Measurements from ENCODE around the gene MAP4K2.
"Not testable (repeated sequence)": the region's sequence is repeated elsewhere in the genome, so short reads cannot be mapped to it uniquely, and the experiment has no call there.

Gene MAP4K2

DNA sequence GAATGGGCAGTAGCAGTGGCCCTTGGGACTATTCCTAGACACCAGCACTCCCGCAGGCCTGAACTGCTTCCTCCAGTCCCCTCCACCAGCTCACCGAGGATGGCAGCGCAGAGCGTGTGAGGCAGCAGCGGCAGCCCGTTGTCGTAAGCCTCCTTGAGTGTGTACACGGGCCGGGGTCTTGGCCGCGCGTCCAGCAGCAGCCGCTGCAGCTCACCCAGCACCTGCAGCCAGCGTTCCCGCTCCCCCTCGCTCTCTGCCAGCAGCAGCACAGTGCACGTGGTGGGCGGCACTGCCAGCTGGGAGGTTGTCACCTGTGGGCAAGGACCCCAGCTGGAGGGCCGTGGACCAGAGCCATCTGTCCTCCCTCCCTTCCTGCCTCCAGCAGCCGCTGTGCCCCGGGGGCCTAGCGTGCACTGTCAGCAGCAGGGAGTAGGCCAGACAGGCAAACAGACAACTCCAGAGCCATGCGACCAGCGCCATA is 28.4 kb upstream of the MAP4K2 start:
- Histone ChIP-seq H3K9me3 (ENCODE audit: control insufficient read depth in 1 of 2, low read length in 2 of 2) (no peaks in the 10 kb centered on the region), H3K36me3 (ENCODE audit: control insufficient read depth in 1 of 2, insufficient read depth in 2 of 2, low read length in 2 of 2) (peaks cover 26 to 68% of the 10 kb centered on the region in 2 donors), H3K27ac (ENCODE audit: low read depth, low read length) (no peak overlapping the region), H3K27me3 (ENCODE audit: control insufficient read depth in 1 of 2, insufficient read depth in 2 of 2, low read length in 2 of 2) (no peaks in the 10 kb centered on the region), H3K4me1 (ENCODE audit: control insufficient read depth in 1 of 2, insufficient read depth in 2 of 2, low read length in 2 of 2) (peaks cover 4 to 7% of the 10 kb centered on the region in 2 donors), H3K4me3 (ENCODE audit: low read depth in 1 of 2, low read length in 2 of 2) (no peak overlapping the region), H3K9ac (ENCODE audit: low read depth in 1 of 2, low read length in 2 of 2) (no peak overlapping the region)

DNA sequence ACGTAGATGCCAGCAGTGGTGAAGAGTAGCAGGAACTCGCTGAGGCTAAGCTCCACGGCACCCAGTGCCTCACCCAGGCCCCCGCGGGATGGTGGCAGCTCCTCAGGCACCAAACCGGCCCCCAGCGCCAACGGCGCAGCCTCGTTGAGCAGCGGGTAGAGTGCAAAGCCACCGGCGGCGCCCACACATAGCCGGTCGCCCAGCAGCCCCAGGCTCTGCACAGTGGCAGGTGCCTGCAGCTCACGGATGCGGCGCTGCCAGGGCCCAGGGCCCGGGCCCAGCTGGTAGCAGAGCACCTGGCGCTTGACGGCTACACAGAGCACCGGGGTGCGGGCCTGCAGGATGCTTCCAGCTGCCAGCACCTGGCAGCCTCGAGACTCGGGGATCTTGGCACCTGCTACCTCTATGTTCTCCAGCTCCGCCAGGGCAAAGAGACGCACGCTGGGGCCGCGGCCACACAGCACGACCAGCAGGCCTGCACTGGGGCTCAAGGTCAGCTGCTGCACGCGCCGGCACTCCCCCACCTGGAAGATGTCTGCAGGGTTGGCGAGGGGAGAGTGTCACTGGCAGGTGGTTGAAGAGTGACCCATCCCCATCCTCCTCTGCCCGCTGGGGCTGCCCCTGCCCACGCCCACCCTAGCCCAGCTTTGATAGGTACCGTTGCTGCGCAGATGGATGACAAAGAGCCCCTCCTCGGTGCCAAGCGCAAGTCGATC is 26.7 kb upstream of the MAP4K2 start:
- no peaks in the 10 kb centered on the region for H3K9me3 ChIP-seq (ENCODE audit: control insufficient read depth in 1 of 2, low read length in 2 of 2)
- no peaks in the 10 kb centered on the region for H3K4me1 ChIP-seq (ENCODE audit: control insufficient read depth in 1 of 2, insufficient read depth in 2 of 2, low read length in 2 of 2)
- H3K4me3 ChIP-seq (ENCODE audit: low read depth in 1 of 2, low read length in 2 of 2): no peak overlapping the region
- no peak overlapping the region for H3K27ac ChIP-seq (ENCODE audit: low read depth, low read length)
- no peaks in the 10 kb centered on the region for H3K27me3 ChIP-seq (ENCODE audit: control insufficient read depth in 1 of 2, insufficient read depth in 2 of 2, low read length in 2 of 2)
- peaks cover 23 to 78% of the 10 kb centered on the region in 2 donors for H3K36me3 ChIP-seq (ENCODE audit: control insufficient read depth in 1 of 2, insufficient read depth in 2 of 2, low read length in 2 of 2)
- H3K9ac ChIP-seq (ENCODE audit: low read depth in 1 of 2, low read length in 2 of 2): no peak overlapping the region

DNA sequence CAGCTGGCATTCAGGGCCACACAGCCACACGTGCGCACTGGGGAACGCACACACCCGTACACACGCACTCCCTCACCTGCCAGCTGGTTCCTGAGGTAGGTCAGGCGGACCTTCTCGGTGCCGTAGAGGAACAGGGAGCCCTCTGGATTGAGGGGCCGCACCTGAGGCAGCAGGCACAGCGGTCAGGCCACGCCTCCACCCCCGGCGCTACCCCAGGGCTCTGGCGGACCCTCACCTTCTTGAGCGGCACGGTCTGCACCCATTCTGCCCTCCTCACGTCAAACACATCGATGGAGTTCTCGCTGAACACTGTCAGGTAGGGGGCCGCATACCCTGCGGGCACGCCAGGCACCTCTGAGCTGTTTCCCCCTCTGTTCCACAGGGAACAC is 24.4 kb upstream of the MAP4K2 start:
- no peaks in the 10 kb centered on the region for H3K27me3 ChIP-seq (ENCODE audit: control insufficient read depth in 1 of 2, insufficient read depth in 2 of 2, low read length in 2 of 2)
- no peak overlapping the region for H3K4me3 ChIP-seq (ENCODE audit: low read depth in 1 of 2, low read length in 2 of 2)
- no peak overlapping the region for H3K27ac ChIP-seq (ENCODE audit: low read depth, low read length)
- H3K4me1 ChIP-seq (ENCODE audit: control insufficient read depth in 1 of 2, insufficient read depth in 2 of 2, low read length in 2 of 2): no peaks in the 10 kb centered on the region
- peaks cover 18 to 59% of the 10 kb centered on the region in 2 donors for H3K36me3 ChIP-seq (ENCODE audit: control insufficient read depth in 1 of 2, insufficient read depth in 2 of 2, low read length in 2 of 2)
- H3K9ac ChIP-seq (ENCODE audit: low read depth in 1 of 2, low read length in 2 of 2): no peak overlapping the region
- H3K9me3 ChIP-seq (ENCODE audit: control insufficient read depth in 1 of 2, low read length in 2 of 2): no peaks in the 10 kb centered on the region

DNA sequence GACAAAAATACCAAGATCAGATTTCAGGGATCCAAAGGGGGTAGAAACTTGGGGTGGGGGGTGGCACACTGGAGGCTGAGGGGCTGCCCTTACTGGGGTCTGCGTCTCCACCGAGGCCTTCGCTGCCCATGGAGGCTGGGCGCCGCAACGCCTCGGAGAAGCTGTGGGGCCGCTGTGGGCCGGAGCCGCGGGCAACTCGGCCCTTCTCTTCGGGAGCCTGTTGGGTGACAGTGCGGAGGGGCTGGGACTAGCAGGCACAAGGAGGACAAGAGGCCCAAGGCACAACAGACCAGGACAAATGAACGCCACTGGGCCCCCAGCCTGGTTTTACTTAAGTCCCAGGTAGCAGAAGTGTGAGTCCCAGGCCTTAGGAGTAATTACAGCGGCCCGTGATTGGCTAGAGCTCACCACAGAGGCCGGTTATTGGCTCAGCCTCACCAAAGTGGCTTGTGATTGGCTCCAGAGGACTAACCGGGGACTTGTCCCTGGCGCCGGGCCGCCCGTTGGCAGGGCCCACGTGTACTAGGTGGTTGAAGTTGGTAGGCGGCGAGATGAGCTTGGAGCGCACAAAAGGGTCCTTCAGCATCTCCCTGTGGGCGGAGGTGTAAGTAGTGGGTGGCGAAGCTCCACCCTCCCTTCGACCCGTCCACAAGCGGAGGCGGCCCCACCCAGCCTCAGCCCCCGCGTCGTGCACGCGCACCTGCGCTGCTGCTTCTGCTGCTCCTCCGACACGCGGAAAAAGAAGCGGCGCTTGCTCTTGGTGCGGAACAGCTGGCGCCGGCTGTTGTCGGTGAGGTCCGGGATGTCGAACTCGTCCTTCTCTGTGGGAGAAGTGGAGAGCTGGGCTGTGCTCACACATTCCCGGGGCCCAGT is 23.8 kb upstream of the MAP4K2 start:
- Histone ChIP-seq H3K4me3 (ENCODE audit: low read depth in 1 of 2, low read length in 2 of 2) (no peak overlapping the region), H3K4me1 (ENCODE audit: control insufficient read depth in 1 of 2, insufficient read depth in 2 of 2, low read length in 2 of 2) (no peaks in the 10 kb centered on the region), H3K27me3 (ENCODE audit: control insufficient read depth in 1 of 2, insufficient read depth in 2 of 2, low read length in 2 of 2) (no peaks in the 10 kb centered on the region), H3K9ac (ENCODE audit: low read depth in 1 of 2, low read length in 2 of 2) (no peak overlapping the region), H3K9me3 (ENCODE audit: control insufficient read depth in 1 of 2, low read length in 2 of 2) (no peaks in the 10 kb centered on the region), H3K36me3 (ENCODE audit: control insufficient read depth in 1 of 2, insufficient read depth in 2 of 2, low read length in 2 of 2) (peaks cover 13 to 54% of the 10 kb centered on the region in 2 donors), H3K27ac (ENCODE audit: low read depth, low read length) (no peak overlapping the region)

DNA sequence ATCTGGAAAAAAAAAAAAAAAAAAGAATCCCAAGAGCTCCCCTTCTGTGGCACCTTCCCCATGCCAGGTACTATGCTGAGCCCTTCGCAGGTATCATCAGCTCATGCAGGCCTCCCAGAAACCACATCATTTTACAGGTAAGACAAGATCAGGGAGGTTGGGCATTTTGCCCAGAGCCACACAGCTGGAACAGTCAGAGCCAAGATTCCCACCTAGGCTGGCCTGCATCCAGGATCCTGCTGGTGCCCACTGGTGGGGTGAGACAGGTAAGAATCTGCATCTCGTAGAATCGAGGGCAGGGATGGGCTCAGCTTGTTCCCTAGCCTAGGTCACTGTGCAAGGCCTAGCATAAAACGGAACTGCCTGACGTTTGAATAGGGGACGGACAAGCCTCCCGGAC is 23.0 kb upstream of the MAP4K2 start:
- H3K27me3 ChIP-seq (ENCODE audit: control insufficient read depth in 1 of 2, insufficient read depth in 2 of 2, low read length in 2 of 2): no peaks in the 10 kb centered on the region
- no peak overlapping the region for H3K27ac ChIP-seq (ENCODE audit: low read depth, low read length)
- no peaks in the 10 kb centered on the region for H3K4me1 ChIP-seq (ENCODE audit: control insufficient read depth in 1 of 2, insufficient read depth in 2 of 2, low read length in 2 of 2)
- no peaks in the 10 kb centered on the region for H3K9me3 ChIP-seq (ENCODE audit: control insufficient read depth in 1 of 2, low read length in 2 of 2)
- no peak overlapping the region for H3K9ac ChIP-seq (ENCODE audit: low read depth in 1 of 2, low read length in 2 of 2)
- H3K4me3 ChIP-seq (ENCODE audit: low read depth in 1 of 2, low read length in 2 of 2): no peak overlapping the region
- peaks cover 10 to 47% of the 10 kb centered on the region in 2 donors for H3K36me3 ChIP-seq (ENCODE audit: control insufficient read depth in 1 of 2, insufficient read depth in 2 of 2, low read length in 2 of 2)

DNA sequence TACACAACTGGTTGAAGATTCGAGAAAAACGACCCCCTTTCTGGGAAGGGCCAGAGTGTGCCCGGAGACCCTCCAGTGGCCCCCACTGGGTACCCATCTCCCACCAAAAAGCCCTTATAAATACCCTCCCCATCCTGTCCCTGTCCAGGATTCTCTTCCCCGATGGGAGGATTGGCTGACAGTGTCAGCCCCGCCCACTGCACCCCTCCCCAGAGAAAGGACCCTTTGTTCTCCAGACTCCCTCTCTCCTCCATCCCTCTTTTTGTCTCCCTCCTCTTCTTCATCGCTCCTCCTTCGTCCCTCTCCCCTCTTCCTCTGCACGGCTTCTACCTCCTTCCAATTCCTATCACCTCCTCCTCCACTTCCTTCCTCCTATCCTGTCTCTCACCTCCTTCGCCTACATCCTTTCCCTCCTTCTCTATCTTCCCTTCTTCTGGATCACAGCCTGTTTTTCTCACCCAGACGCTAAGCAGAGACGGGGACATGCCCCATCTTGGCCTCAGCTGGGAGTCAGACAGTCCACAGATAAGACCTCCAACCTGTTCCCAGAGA is 20.6 kb upstream of the MAP4K2 start:
- no peak overlapping the region for H3K9ac ChIP-seq (ENCODE audit: low read depth in 1 of 2, low read length in 2 of 2)
- no peak overlapping the region for H3K4me3 ChIP-seq (ENCODE audit: low read depth in 1 of 2, low read length in 2 of 2)
- no peaks in the 10 kb centered on the region for H3K4me1 ChIP-seq (ENCODE audit: control insufficient read depth in 1 of 2, insufficient read depth in 2 of 2, low read length in 2 of 2)

DNA sequence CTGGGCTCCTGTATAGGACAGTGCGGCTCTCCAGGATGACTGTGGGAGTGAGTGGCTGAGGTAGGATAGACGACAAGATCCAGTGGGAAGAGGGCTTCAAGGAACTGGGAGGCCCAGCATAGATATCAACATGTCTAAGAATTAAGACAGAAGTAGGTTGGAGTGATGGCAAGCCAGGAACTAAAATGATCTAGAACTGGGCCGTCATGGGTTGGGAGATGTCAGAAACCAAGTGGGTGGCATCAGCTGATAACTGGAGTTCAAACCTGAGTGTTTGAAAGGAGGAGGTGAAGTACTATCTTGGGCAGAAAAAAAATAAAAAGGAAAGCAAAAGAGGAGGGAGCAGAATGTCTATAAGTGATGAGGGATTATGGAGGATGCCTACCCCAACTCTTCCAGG is 14.5 kb upstream of the MAP4K2 start:
- Histone ChIP-seq H3K27ac (ENCODE audit: low read depth, low read length) (no peak overlapping the region), H3K36me3 (ENCODE audit: control insufficient read depth in 1 of 2, insufficient read depth in 2 of 2, low read length in 2 of 2) (no peaks in the 10 kb centered on the region), H3K9me3 (ENCODE audit: control insufficient read depth in 1 of 2, low read length in 2 of 2) (no peaks in the 10 kb centered on the region), H3K9ac (ENCODE audit: low read depth in 1 of 2, low read length in 2 of 2) (no peak overlapping the region), H3K4me1 (ENCODE audit: control insufficient read depth in 1 of 2, insufficient read depth in 2 of 2, low read length in 2 of 2) (no peaks in the 10 kb centered on the region), H3K4me3 (ENCODE audit: low read depth in 1 of 2, low read length in 2 of 2) (no peak overlapping the region), H3K27me3 (ENCODE audit: control insufficient read depth in 1 of 2, insufficient read depth in 2 of 2, low read length in 2 of 2) (no peaks in the 10 kb centered on the region)

More for the DNA sequence above, 20.6 kb upstream of the MAP4K2 start:
- peaks cover 0 to 27% of the 10 kb centered on the region in 2 donors for H3K36me3 ChIP-seq (ENCODE audit: control insufficient read depth in 1 of 2, insufficient read depth in 2 of 2, low read length in 2 of 2)
- no peak overlapping the region for H3K27ac ChIP-seq (ENCODE audit: low read depth, low read length)
- no peaks in the 10 kb centered on the region for H3K27me3 ChIP-seq (ENCODE audit: control insufficient read depth in 1 of 2, insufficient read depth in 2 of 2, low read length in 2 of 2)
- no peaks in the 10 kb centered on the region for H3K9me3 ChIP-seq (ENCODE audit: control insufficient read depth in 1 of 2, low read length in 2 of 2)

DNA sequence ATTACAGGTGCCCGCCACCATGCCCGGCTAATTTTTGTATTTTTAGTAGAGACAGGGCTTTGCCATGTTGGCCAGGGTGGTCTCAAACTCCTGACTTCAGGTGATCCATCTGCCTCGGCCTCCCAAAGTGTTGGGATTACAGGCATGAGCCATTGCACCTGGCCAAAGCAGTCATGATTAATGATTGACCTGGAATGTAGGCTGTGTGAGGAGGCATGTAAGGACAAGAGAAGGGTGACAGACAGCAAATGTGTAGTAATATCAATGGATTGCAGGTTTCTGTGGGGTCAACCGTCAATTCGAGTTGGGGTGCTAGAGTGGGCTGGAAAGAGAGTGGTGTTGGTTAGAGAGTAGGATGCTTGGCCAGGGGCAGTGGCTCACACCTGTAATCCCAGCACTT is 12.4 kb upstream of the MAP4K2 start:
- H3K27ac ChIP-seq (ENCODE audit: low read depth, low read length); H3K27me3 ChIP-seq (ENCODE audit: control insufficient read depth in 1 of 2, insufficient read depth in 2 of 2, low read length in 2 of 2); H3K9me3 ChIP-seq (ENCODE audit: control insufficient read depth in 1 of 2, low read length in 2 of 2): not testable (repeated sequence)

DNA sequence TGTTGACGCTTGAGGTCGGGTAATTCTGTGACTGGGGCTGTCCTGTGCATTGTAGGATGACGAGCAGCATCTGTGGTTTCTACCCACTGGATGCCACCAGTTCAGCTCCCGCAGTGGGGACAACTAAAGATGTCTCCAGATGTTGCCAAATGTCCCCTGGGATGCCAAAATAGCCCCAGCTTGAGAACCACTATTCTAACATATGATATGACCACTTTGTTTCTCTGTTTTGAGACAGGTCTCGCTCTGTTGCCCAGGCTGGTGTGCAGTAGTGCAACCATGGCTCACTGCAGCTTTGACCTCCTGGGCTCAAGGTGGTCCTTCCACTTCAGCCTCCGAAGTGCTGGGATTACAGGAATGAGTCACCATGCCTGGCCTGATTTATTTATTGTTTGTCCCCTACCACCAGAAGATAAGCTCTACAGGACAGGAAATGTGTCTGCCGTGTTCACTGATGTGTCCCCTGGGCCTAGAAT is 11.7 kb upstream of the MAP4K2 start:
- Histone ChIP-seq H3K4me3 (ENCODE audit: low read depth in 1 of 2, low read length in 2 of 2) (no peak overlapping the region), H3K9me3 (ENCODE audit: control insufficient read depth in 1 of 2, low read length in 2 of 2) (no peaks in the 10 kb centered on the region), H3K27ac (ENCODE audit: low read depth, low read length) (no peak overlapping the region), H3K36me3 (ENCODE audit: control insufficient read depth in 1 of 2, insufficient read depth in 2 of 2, low read length in 2 of 2) (no peaks in the 10 kb centered on the region), H3K27me3 (ENCODE audit: control insufficient read depth in 1 of 2, insufficient read depth in 2 of 2, low read length in 2 of 2) (no peaks in the 10 kb centered on the region), H3K4me1 (ENCODE audit: control insufficient read depth in 1 of 2, insufficient read depth in 2 of 2, low read length in 2 of 2) (peaks cover 0 to 2% of the 10 kb centered on the region in 2 donors), H3K9ac (ENCODE audit: low read depth in 1 of 2, low read length in 2 of 2) (no peak overlapping the region)

More for the DNA sequence above, 12.4 kb upstream of the MAP4K2 start:
- not testable (repeated sequence) for H3K4me3 ChIP-seq (ENCODE audit: low read depth in 1 of 2, low read length in 2 of 2); H3K4me1 ChIP-seq (ENCODE audit: control insufficient read depth in 1 of 2, insufficient read depth in 2 of 2, low read length in 2 of 2); H3K36me3 ChIP-seq (ENCODE audit: control insufficient read depth in 1 of 2, insufficient read depth in 2 of 2, low read length in 2 of 2); H3K9ac ChIP-seq (ENCODE audit: low read depth in 1 of 2, low read length in 2 of 2)

DNA sequence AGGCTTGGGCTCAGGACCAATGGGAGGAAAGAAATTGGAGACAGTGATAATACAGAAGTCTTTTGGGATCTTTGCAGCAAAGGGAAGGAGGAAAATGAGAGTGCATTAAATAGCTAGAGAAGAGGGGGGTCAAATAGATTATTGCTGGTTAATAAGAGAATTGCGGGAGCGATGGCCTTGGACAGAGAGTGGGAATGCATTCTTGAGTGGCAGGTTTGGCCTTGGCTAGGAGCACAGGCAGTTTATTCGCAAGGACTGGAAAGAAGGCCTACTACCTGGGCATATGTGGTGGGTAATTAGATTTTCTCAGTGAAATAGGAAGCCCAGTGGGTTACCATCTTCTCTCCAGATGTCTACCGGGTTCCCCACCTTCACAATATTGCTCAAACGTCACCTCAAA is 10.8 kb upstream of the MAP4K2 start:
- H3K9me3 ChIP-seq (ENCODE audit: control insufficient read depth in 1 of 2, low read length in 2 of 2): no peaks in the 10 kb centered on the region
- H3K4me1 ChIP-seq (ENCODE audit: control insufficient read depth in 1 of 2, insufficient read depth in 2 of 2, low read length in 2 of 2): peaks cover 6 to 7% of the 10 kb centered on the region in 2 donors
- H3K36me3 ChIP-seq (ENCODE audit: control insufficient read depth in 1 of 2, insufficient read depth in 2 of 2, low read length in 2 of 2): no peaks in the 10 kb centered on the region
- no peak overlapping the region for H3K9ac ChIP-seq (ENCODE audit: low read depth in 1 of 2, low read length in 2 of 2)
- H3K4me3 ChIP-seq (ENCODE audit: low read depth in 1 of 2, low read length in 2 of 2): no peak overlapping the region
- no peaks in the 10 kb centered on the region for H3K27me3 ChIP-seq (ENCODE audit: control insufficient read depth in 1 of 2, insufficient read depth in 2 of 2, low read length in 2 of 2)
- H3K27ac ChIP-seq (ENCODE audit: low read depth, low read length): no peak overlapping the region

All from duodenal mucosa (tissue), 2 donors.